ENCODE measurements around the gene KLK7.
A peak's percentile ranks its signal among the peaks of the same experiment; 100 is the strongest.

The KLK7 gene

GRCh38 chr19:50983625-50984292 lies at the start of gene KLK7:
TSS of gene KLK7 (minus strand) at chr19:50983917. CDS start at chr19:50982399, 1,518 bp downstream.
- DNase-seq (ENCODE audit: low read depth in 2 of 2): no peak

GRCh38 chr19:51031880-51032225 lies 48.1 kb upstream of the KLK7 start:
- no peak for DNase-seq (ENCODE audit: low read depth in 2 of 2)

DNA sequence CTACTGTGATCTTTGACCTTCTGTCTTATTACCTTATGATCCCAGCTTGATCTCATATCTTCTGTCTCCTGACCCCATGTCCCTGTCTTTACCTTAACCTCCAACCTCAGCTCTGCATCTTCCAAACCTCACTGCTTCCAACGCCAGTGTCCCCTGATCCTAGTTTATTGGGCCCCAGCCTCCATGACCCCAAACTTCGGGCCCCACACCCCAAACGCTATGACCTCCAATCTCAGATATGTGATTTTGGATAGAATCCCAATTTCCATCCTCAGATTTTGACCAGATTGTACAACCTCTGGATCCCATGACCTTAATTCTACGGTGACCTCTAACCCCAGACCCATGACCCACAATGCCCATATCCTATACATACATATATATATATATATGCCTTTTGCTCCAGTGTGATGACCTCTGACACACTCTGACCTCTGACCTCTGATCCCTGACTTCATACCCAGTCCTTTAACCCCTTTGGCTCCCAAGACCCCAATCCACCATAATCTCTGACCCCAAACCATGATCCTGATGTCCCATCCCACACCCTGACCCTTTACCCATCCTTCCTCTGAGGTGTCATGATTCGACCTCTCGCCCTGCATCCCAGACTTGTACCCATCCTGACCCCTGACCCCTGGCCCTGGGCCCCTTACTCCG lies 47.6 kb upstream of the KLK7 start:
- DNase-seq (ENCODE audit: low read depth in 2 of 2): no peak

DNA sequence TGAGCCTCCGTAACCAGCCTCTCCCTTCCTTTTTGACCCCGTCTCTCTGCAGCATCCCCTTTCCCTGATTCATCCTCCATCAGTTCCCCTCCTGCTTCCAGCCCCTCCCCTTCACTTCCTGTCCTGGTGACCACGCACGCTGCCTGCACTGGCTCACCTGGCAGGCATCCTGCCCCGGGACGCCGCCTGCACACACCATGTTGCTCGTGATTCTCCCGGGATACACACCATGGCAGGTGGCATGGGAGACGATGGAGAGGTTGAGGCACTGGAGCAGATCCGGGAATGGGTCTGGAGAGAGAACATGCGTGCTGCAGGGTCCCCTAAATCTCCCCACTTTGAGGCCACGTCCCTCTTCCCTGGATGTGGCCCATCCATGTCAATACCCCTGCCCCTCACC lies 46.9 kb upstream of the KLK7 start:
- DNase-seq (ENCODE audit: low read depth in 2 of 2): no peak

DNA sequence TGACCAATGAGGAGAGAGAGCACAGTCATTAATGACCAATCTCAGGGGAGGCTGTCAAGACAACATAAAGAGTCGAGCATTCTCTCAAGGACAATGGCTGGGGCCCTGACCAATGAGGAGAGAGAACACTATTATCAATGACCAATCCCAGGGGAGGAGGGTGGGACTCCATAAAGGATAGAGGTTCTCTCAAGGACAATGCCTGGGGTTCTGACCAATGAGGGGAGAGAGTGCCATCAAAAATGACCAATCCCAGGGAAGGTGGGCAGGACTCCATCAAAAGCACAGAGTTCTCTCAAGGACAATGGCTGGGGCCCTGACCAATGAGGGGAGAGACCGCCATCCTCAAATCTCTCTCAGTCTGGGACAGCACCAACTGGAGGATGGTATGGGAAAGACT lies 46.0 kb upstream of the KLK7 start:
- DNase-seq (ENCODE audit: low read depth in 2 of 2): no peak

DNA sequence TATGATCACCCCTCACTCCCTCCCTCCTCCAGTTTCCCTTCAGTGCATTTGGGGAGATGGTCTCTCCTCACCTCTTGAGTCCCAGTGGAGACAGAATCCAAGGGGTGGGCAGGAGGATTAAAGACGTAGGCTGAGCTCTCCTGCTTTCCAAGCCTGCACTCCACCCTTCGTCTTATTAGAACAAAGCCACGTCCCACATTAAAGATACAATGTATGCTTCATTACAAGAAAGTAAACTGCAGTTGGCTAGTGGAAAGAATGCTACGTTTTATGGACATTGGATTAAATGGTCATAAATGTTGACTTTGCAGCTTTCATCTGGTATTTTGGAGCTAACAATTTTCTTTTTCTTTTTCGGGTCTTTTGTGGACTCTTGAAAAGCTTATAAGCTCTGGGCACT lies 44.2 kb upstream of the KLK7 start:
- DNase-seq (ENCODE audit: low read depth in 2 of 2): no peak

GRCh38 chr19:51027126-51027806 lies 43.5 kb upstream of the KLK7 start:
- no peak for DNase-seq (ENCODE audit: low read depth in 2 of 2)

DNA sequence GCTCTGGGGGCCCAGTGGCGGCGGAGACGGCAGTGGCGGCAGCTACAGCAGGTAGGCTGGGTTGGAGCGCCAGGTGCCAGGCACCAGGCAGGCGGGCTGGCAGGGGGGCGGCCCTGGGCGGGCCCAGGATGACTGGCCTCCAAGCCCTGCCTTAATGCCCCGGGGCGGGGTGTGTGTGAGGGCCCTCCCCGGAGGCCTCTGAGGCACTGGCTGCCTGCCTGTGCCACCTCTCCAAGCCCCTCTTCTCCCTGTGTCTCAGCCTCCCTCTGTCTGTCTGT lies 42.8 kb upstream of the KLK7 start, which contains the start of gene KLK11:
Gene KLK11 (minus strand): TSS at position 63 of the 278 bp plus-strand sequence. CDS start 985 bp downstream, outside the sequence.
- no peak for DNase-seq (ENCODE audit: low read depth in 2 of 2)

- no peak for DNase-seq (ENCODE audit: low read depth in 2 of 2)
Observed at GRCh38 chr19:51025809-51026553, 42.3 kb upstream of the KLK7 start.

DNA sequence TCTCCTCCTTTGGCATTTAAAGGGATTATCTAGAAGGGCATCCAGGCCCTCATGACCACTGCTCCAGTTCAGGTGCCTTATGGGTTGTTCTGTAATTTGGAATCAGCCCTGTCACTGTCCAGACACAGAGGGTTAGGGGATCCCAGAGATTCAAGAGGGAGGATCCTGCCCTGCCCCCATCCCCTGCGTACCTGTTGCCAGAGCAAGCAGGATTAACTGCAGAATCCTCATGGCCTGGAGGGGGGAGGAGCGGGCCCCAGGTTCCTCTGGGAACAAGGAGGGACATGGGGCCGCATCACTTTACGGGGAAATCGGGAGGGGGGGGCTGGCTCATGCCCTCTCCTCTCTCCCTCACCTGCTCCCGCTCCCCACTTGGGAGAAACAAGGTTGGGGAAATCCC lies 41.7 kb upstream of the KLK7 start:
- DNase-seq (ENCODE audit: low read depth in 2 of 2): no peak

DNA sequence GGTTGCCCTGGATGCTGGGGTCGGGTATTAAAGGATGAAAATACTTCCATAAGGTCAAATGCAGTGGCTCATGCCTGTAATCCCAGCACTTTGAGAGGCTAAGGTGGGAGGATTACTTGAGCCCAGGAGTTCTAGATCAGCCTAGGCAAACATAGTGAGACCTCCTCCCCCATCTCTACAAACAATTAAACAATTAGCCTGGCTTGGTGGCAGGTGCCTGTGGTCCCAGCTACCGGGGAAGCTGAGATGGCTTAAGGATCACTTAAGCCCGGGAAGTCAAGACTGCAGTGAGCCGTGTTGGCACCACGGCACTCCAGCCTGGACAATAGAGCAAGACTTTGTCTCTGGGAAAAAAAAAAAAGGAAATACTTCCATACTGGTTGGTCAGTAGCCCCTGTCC lies 41.2 kb upstream of the KLK7 start:
- DNase-seq (ENCODE audit: low read depth in 2 of 2): no peak

DNA sequence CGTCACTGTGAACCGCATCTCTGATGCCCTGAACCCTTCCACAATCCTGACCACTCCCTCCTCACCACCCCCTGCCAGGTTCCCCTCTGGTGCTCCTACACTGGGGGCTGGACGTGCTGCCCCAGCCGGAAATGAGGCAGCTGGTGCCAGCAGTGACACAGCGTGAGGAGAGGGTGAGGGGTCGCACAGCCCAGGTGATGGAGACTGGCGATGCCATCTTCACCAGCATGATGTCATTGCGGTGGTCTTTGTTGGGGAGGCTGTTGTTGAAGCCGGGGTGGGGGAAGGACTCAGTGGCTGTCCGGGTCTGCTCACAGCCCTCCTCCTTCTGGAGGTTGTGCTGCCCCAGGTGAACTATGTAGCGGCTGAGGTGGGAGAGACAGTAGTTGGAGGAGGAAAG lies 40.2 kb upstream of the KLK7 start:
- no peak for DNase-seq (ENCODE audit: low read depth in 2 of 2)

- DNase-seq (ENCODE audit: low read depth in 2 of 2): no peak
Observed at GRCh38 chr19:51022526-51022925, 38.8 kb upstream of the KLK7 start.

DNA sequence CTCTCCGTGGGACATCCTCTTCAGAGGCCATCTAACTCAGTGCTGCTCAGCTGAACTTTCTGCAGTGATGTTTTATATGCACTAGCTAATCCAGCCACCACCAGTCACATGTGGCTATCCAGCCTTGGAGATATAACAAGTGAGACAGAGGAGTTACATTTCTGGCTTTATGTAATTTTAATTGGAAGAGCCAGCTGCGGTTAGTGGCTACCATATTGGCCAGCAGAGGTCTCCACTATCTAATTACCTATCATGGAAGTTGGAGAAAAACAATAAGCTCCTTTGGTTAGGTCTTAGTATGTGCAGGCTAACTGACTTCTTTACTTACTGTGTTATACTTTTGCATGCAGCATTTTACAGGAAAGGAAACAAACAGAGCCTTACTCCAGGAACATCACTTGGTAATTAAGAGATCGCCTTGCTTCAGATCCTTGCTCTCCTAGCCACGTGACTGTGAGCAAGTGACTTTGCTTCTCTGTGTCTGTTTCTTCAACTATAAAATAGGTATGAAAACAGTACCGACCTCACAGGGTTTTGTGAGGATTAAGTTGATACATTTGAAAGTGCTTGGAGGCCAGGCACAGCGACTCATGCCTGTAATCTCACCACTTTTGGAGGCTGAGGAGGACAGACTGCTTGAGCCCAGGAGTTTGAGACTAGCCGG lies 37.4 kb upstream of the KLK7 start:
- DNase-seq (ENCODE audit: low read depth in 2 of 2): no peak

GRCh38 chr19:51019544-51019925 lies 35.8 kb upstream of the KLK7 start, which contains the start of gene KLK10:
TSS of gene KLK10 (minus strand) at chr19:51019709. CDS start at chr19:51019130, 579 bp downstream.
- DNase-seq (ENCODE audit: low read depth in 2 of 2): no peak

DNA sequence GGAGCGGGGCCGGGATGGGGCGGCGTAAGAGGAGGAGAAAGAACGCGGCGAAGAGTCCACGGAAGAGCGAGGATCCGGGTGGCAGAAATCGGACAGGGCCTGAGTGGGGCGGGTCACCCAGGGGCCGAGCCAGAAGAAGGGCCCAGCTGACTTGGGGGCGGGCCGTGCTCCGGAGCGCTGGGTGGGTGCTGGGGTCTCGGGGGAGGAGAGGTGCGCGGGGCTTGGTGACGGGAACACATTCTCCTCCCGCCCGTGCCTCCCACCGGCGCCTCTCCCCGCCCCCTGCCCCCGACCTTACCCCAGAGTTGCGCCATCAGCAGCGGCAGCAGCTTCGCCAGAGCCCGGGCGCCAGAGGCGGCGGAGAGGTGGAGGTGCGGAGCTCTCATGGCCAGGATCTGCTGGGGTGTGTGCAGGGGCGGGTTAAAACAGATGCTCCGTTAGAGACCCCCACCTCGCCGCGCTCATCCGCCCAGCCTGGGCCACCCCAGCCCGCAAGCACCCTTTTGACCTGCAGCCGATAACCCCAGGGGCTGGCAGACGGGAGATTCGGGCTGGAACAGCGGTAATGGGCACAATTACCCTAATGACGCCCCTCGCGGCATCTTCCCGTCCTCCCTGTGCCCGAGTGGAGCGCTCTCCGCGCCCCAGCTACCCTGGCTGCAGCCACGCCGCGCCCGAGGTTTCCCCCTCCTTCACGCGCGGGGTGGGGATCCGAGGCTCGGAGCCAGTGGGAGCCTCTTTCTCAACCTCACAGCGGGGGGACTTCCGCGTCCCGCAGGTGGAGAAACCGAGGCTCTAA lies 35.2 kb upstream of the KLK7 start:
- no peak for DNase-seq (ENCODE audit: low read depth in 2 of 2)

GRCh38 chr19:51016798-51017683 lies 33.3 kb upstream of the KLK7 start:
- DNase-seq (ENCODE audit: low read depth in 2 of 2): peak; percentile 16 to 30

GRCh38 chr19:51015691-51016267 lies 32.1 kb upstream of the KLK7 start:
- DNase-seq (ENCODE audit: low read depth in 2 of 2): no peak

- DNase-seq (ENCODE audit: low read depth in 2 of 2): no peak
Observed at GRCh38 chr19:51014242-51014641, 30.5 kb upstream of the KLK7 start.

Measured in stimulated activated CD8-positive, alpha-beta memory T cell treated with anti-CD3 and anti-CD28 coated beads, Interleukin-2, amount 100 ng/mL, for 1 hour (primary cell).